Putamen (tissue), 1 donor: Measurements from ENCODE around the gene HLA-B.
"Not testable (repeated sequence)": the region's sequence is repeated elsewhere in the genome, so short reads cannot be mapped to it uniquely, and the experiment has no call there.

Experiments
- DNase-seq: peaks from one replicate; pipeline ENCODE4 v3.0.0-alpha.2; 2016; ENCODE audit warnings: low spot score

Gene HLA-B

DNA sequence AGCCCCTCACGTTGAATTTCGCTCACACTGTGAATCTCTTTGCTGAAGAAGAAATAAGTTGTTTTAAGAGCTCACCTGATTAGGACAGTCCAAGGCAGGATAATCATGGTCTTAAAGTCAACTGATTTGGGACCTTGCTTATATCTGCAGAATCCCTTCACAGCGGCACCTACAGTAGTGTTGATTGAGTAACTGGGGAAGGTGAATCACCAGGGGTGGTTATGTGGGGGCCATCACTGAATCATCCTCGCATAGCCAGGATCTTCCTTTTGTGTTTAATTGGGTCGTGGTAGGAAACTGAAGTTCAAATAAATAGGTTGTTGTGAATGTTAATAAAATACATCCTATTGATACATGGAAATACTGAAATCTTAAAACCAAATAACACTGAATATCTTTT lies 26.2 kb upstream of the HLA-B start:
- no peak for DNase-seq

DNA sequence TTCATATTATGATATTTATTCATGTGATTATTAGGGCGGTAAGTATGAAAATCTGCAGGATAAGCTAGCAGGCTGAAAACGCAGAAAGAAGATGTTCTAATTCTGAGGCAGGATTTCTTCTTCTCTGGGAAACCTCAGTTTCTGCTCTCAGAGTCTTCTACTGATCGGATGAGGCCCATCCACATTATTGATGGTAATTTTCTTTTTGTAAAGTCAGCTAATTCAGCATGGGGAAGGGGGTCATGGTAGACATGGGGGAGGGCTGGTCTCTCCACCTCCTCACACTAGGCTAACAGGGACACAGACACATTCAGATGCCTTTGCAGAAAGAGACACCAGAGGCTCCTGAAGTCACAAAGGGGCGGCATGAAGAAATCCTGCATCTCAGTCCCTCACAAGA lies 24.7 kb upstream of the HLA-B start:
- DNase-seq = no peak

GRCh38 chr6:31379850-31380249 lies 22.9 kb upstream of the HLA-B start:
- no peak for DNase-seq

- DNase-seq = no peak
Observed at GRCh38 chr6:31378721-31379103, 21.7 kb upstream of the HLA-B start.

DNA sequence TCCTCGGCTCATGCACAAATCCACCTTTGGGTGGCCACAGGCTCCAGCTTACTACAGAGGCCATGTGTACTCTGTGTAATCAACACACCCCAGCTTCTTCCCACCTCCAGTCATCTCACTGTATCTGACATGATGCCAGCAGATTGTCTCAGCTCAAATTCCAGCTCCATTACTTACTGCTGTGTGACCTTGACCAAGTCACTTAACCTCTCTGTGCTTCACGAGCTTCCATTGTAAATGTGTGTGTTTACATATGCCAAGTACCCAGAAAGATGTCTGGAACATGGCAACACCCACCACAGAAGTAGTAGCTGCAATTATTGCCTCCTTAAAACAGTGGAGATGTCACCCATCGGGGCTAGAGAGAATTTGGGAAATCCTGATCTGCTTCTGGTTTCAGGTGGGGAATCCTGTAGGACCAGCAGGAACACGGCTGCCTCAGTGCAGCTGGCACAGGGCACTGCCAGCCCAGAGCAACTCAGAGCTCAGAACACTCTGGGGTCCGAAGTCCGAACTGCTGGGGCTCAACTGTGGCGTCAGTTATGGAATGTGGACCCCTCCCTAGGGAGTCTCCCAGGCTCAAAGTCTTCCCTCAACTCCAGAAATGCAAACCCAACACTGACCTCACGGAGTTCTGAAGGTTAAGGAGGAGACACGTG lies 21.2 kb upstream of the HLA-B start:
- no peak for DNase-seq

- DNase-seq = no peak
Observed at GRCh38 chr6:31377029-31377428, 20.1 kb upstream of the HLA-B start.

DNA sequence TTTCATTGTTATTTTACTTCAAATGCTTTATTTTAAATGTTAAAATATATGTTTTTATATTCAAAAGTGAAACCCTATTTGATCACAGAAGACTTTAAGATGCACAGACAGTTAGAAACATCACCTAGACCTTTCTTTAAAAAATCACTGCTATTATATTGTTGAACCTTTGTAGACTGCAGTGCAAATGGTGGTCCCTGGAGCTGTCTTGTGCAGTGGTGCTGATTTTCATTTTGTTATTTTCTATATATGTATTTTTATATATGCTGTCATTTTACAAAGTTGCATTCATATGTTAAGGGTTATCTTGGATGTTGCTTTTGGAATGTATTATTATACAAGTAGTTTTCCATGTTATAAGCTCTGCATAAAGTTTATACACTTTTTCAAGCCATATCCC lies 18.7 kb upstream of the HLA-B start:
- no peak for DNase-seq

GRCh38 chr6:31374118-31374517 lies 17.1 kb upstream of the HLA-B start:
- not testable (repeated sequence) for DNase-seq

DNA sequence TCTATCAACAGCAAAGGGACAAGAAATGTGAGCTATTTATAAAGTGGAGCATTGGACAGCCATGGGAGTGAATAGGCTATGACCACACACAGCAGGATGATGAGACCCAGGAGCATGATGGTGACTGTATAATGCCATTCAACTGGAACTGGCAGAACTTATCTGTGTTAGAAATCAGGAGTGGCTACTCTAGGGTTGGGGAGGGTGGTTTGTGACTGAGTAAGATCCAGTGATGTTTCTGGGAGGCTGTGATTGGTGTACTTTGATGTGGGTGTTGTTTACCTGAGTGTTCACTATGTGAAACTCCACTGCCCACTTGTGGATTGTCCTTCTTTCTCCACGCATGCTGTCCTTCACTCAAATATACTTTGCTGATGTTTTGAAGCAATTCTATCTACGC lies 11.5 kb upstream of the HLA-B start:
- DNase-seq = no peak

GRCh38 chr6:31366693-31367470 lies 9.9 kb upstream of the HLA-B start:
- peak; percentile 83 for DNase-seq

- DNase-seq = no peak
Observed at GRCh38 chr6:31365864-31366263, 8.9 kb upstream of the HLA-B start.

DNA sequence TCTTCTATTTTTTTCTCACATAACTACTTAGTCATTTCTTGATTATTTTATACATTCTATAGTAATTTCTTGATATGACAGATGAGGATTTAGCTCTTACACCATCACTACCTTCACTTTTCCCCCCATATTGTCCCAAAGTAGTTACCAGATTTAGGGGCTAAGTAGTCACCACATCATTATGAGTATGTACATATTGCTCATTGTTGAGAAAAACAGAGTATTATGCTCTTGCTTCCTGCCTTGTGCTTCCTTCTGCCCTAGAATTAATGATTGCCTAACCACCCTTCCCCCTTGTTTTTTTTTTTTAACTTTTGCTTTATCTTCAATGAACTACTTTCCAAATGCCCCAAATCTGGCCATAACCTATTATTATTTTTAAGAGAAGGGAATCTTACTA lies 6.8 kb upstream of the HLA-B start:
- DNase-seq = no peak

DNA sequence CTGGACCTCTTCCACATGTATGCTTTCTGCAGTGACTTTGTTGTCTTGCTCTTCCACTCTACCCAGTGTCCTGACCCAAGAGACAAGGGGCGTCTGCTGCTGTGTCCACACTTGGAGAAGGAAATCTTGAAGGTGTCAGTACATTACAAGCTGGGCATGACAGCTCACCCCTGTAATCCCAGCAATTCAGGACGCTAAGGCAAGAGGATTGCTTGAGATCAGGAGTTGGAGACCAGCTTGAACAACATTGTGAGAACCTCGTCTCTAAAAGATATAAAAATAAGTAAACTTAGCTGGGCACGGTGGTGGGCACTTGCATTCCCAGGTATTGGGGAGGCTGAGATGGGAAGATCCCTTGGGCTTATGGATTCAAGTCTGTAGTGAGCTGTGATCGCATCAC lies 5.8 kb upstream of the HLA-B start:
- DNase-seq = no peak

DNA sequence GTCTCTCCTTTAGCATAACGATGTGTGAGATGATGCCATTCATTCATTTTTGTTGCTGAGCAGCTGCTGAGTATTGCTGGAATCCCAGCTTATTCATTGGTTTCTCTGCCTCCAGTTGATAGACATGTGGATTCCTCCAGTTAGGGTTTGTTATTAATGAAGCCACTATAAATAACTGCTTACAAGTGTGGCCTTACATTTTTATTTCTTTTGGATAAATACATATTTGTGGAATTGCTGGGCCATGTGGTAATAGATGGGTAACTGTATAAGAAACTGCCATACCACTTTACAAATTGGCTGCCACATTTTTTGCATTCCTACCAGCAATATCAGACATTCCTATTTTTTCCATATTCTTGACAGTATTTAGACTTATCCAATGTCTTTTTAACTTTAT lies 2.6 kb upstream of the HLA-B start:
- no peak for DNase-seq

- no peak for DNase-seq
Observed at GRCh38 chr6:31358302-31358701, 1.3 kb upstream of the HLA-B start.

DNA sequence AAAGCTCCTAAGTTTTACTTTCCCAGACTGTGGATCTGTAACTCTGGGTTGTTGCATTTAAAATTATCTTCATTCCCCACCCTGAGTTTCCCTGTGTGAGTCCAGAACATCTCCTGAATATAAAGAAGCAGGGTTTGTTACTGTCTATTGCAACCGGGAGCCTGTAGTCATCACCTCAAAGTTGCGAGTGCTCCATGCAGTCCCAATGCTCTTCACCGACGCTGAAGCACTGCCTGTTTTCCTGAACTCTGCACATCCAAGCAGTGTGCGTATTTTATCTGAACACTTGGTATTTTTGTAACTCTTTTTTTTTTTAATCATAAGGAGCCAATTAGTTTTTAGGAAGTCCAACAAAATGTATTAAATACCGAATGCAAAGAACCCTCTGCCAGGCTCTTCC lies 907 bp upstream of the HLA-B start:
- no peak for DNase-seq

GRCh38 chr6:31356216-31356945 lies 598 bp downstream of the HLA-B start:
- no peak for DNase-seq

DNA sequence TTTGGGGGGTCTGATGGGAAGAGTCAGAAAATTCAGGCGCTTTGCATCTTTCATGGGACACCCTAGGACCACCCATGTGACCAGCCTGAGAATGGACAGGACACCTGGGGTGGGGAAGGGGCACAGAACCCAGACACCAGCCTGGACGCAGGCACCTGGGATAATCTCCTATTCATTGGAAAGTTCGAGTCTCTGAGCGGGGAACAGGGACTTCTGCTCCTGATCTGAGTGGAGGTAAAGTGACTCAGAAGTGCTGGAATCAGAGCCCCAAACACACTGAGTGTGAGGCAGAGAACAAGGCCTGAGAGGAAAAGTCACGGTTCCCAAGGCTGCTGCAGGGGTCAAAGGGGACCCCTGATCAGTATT lies 1.4 kb downstream of the HLA-B start:
- no peak for DNase-seq

DNA sequence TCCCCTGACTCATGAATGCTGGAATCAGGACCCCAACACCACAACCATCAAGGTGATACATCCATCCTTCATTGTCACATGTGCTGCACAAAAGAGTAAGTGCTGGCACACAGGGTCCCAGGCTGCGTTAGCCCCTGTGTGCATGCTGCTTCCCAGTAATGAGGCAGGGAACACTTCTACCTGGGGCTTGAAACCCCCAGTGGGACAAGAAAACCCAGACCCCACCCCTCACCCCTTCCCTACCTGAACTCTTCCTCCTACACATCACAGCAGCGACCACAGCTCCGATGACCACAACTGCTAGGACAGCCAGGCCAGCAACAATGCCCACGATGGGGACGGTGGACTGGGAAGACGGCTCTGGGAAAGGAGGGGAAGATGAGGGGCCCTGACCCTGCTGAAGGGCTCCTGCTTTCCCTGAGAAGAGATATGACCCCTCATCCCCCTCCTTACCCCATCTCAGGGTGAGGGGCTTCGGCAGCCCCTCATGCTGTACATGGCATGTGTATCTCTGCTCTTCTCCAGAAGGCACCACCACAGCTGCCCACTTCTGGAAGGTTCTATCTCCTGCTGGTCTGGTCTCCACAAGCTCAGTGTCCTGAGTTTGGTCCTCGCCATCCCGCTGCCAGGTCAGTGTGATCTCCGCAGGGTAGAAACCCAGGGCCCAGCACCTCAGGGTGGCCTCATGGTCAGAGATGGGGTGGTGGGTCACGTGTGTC lies 2.0 kb downstream of the HLA-B start:
- DNase-seq = no peak

GRCh38 chr6:31354158-31354863 lies 2.7 kb downstream of the HLA-B start:
- DNase-seq = no peak

DNA sequence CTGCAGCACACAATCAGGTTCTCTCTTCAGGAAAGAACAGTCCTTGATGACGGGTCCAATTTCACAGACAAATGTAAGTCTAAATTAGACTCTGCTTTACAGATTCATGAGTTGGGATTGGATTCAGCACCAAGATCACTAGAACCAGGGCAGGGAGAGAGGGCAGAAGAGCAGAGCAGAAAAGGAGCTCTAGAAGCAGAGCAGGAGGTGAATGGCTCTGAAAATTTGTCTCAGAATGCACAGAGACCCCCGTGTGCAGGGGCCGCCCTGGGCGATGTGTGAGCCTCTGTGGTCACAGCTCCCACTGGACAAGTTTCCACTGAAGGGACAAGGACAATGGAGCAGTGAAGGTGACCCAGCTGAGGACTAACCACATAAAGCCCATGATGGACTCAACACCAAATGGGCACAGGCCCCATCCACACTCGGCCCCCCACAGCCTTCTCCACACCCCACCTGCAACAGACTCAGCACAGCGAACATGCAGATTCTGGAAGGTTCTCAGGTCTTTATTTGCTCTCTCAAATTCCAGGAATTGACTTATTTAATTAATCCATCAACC lies 3.5 kb downstream of the HLA-B start:
- no peak for DNase-seq
